HG03558 (cell line): ENCODE measurements around the gene RBFOX1.

Experiments
- ATAC-seq: cut with Tn5 transposase; IDR thresholded peaks from one replicate; pipeline ENCODE4 v1.9.1; 2021; ENCODE audit warnings: moderate number of reproducible peaks; ENCODE audit not compliant: unreplicated experiment; ENCODE audit errors: extremely low read depth

RBFOX1 gene

DNA sequence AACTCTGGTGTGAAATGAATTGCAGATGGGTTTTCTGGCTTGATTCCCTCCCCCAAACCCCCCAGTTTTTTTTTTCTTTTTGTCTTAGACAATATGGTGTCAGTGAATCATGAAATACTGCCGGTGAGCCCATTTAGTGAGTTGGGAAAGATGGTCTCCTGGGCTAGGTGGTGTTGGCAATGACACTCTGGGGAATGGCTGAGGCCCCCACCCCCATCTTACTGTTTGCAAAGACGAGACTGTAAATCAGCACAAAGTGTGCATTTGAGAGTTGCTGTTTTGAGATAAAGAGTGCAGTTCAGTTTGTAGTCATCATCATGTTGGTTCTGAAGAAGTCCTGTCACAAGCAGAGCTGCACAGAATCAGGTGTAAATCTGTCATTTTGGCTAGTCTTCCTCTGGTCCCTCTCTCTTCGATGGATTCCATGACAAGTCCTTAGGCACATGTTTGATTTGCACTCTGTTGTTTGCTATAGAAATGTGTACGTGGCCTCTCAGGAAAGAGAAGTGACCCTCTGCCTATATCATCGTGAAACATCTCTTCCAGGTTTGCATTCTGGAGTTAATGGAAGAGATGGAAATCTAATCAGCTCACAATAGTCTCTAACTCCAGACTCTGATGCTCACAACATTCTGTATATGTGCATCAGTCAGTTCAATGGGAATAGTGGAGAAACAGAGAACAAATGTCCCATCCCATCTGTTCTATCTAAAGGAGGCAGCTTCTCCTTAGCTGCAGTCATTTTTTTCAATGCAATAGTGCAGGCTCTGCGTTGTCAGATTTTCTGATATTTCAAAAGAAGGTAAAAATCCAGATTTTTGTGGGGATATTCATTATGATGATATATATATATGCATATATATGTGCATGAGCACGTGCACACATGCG is 34.6 kb downstream of the RBFOX1 start:
- ATAC-seq = no peak

DNA sequence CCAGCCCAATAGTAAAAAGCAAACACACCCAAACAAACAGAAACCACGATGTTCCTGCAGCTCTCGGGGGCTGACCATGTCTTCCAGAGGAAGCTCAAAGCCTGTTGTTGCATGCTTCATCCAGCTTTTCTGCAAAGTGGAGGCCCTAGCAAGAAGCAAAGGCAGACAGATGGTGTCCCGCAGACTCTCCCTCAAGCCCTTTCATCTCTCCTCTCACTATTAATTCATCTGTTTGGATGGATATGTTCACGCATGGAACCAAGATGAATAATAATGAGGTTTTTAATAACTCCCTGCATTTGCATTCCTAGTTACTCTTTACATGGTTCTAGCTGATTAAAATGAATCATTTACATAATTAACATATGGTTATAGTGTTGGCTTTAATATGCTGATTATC is 36.6 kb downstream of the RBFOX1 start:
- ATAC-seq = no peak

DNA sequence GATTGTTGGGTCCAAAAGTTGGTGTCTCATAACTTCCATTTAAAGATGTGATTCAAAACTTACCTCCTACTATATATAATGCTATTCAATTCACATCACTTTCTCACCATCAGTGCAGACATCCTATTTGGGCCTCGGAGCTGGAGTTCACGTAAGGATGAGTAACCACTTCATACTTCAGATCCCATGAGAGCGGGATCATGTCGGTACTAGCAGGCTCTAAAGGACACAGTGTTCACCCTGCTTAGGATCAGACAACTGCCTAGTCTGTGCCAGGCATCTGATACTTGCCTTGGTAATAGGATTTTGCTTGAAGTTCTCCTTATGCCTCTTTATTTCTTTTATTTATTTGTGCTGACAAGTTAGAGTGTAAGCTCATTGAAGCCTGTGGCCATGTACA is 39.5 kb downstream of the RBFOX1 start:
- no peak for ATAC-seq

DNA sequence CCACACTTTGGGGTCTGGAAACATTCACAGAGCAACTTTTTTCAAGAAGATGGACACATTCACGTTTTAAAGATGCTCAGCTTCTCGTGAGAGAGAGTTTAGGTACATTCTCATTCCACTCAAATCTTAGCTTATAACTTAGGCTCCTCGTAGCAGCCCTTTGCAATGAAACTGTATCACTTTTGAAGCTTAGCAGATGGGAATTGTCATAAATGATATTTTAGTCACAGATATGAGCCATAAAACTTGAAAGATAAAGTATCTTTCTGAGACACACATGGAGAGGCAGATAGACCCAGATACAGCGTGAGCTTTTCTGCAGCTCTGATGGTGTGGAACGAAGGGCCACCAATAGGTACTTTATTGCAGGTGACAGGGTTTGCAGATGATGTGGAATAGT is 41.1 kb downstream of the RBFOX1 start:
- ATAC-seq = no peak

DNA sequence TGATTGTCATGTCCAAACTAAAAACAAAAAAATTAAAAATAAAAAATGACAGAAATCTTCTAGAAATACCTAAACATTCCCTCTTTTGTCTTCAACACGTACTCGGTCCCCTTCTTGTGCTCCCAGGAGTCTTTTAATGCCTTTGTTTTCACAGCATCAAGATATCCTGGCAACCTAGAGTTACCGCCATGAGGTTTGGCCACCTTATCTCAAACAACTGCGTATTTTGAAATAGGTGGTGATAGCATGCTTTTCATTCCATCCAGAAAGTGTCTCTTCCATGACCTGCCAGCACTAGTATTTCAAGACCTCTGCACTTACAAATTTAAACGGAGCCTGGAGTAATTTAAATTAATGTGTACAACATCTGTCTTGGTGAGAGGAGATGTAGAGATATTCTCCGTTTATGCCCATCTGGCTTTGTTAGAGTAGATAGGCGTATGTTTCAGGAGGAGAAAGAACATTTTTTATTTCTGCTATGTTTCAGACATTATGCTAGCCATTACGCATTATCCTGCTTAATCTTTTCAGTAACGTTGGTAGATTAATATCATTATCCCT is 42.0 kb downstream of the RBFOX1 start:
- no peak for ATAC-seq

DNA sequence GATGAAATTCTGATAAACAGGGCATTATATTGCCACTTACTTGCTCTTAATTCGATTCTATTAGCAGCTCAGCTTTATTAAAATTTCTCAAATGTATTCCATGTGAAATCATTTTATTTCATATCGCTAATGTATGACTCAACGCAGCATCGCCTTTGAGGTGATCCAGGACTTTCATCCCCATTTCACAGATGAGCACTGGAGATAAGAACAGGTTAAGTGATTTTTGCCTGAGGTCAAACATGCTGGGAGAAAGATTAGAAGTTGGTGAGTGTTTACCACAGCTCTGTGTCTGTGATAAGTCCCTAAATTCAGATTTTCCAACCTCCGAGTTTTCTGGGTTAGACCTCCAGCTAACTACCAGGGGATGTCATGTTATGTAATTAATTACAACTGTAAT is 43.6 kb downstream of the RBFOX1 start:
- no peak for ATAC-seq

DNA sequence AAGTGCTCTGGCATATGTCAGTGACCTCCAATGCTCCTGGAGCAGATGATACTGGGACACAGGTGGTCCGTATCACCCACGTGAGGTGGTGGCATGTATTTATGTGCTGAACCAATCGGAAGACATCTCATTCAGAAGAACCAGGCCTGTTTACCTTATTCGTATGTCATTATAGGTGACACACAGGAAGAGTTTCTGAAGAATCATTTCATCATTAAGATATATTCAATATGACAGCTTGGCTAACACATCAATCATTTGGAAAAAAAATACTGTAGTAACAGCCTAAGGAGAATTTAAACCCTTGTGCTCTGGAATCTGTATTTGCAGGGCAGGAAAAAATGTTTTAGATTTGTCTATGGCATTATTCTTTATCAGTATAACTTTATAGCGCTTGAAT is 44.6 kb downstream of the RBFOX1 start:
- ATAC-seq = no peak

DNA sequence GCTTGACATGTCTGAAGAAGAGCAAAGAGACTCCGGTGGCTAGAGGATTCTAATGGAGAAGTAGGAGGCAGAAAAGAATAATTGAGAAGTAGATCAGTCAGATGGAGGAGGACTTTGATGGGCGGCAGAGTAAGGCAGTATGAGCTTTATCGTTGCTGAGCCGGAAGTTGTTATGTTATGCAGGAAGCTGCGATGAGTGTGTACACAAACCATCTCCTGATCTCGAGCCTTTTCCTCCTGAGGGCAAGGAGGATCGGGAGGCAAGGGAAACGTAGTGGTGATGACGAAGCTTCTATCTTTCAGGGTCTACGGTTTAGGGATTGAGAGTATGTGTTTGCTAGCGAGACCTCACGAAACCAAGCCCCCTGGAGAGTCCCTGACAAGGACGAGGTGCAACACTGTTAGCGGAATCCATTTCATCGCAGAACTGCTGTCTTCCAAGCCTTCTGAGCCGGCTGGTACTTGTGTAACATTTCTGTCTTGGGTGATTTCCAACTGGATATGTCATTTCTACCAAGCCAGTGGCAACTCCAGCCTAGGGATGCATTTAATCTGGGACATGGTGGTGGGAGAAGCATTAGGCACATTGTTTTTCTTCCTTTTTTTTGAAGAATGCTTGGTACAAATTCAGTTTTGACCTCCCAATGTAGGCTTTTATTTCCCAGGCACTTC is 45.5 kb downstream of the RBFOX1 start:
- no peak for ATAC-seq

DNA sequence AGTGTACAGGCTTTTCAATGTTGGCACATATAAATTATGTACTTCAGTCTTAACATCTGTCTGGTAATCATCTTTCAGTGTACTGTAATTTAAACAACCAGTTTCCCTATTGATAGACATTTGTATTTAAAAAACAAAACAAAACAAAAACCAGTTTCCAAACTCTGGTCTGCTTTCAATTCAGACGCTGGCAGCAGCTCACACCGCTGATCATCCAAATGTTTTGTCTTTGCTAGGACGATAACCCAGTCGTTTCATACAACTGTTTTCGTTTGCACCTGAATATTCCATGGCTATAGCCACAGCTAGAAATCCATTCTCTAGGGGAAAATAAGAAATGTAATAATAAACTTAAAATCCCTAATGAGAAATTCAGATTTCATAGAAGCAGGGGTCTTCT is 47.8 kb downstream of the RBFOX1 start:
- ATAC-seq = no peak

DNA sequence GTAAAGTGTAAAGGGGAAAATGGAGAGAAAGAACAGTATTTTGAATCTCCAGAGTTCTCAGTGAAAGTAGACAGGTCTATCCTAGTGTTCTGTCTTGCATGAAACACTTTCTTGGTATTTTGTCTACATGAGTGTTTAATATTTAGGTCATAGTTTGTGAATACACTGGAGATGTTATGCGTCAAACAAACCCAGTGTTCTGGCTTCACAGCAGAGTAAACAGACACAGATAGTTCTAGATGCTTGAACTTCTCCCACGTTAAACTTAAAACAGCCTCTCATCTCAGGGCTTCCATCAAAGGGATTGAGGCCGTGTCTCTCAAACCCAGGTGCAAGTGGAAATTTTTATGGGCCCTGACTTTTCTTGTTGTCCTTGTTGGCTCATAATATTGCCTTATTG is 48.3 kb downstream of the RBFOX1 start:
- ATAC-seq = no peak

DNA sequence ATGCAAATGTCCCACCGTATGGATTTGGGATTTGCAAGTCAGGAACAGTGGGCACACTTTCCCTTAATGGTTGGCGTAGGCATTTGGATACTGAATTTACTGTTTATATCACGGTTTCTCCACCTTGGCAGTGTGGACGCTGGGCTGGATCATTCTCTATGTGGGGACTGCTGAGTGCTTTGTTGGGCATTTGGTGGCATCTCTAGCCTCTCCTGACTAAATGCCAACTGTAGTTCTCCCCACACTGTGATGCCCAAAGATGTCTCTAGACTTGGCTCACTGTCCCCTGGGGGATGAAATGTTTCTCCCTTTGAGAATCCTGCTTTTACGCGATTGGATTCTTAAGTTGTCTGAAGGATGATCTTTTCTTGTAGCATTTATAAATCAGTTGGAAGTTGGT is 49.0 kb downstream of the RBFOX1 start:
- ATAC-seq = no peak

DNA sequence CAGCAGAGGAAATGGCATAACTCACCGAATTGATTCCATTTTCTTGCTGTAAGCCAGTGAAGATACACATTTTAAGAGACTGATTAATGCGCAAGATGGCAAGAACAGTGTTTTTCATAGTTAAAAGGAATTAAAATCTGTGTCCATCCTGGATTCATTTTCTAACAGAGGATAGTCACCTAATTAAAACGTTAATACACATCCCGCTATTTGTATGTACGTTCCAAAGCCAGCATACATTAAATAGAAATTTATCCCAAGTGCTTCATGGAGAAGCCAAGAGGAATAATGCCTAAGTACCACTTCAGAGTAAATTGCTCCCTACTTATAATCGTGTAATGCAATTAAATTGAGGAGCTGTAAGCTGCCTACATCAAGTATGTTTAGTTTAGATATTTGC is 49.9 kb downstream of the RBFOX1 start:
- no peak for ATAC-seq

DNA sequence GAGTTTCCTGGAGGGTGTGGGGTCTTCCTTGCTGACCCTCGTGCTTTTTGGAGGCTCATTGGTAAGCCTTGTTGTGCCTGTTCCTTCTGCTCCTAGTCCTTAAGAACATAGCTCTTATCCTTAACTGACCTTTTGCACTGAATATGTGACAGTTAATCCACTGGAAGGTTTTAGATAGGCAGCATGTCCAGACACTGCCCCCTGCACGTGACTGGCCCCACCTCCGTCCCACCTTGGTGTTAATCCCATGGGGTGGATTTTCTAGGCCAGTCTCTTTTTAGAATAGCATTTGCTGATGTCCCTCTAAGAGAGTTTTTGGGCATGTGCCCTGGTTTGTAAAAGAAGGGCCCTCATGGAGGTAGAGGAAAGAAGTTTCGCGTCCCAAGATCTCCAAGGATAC is 58.3 kb downstream of the RBFOX1 start:
- no peak for ATAC-seq

DNA sequence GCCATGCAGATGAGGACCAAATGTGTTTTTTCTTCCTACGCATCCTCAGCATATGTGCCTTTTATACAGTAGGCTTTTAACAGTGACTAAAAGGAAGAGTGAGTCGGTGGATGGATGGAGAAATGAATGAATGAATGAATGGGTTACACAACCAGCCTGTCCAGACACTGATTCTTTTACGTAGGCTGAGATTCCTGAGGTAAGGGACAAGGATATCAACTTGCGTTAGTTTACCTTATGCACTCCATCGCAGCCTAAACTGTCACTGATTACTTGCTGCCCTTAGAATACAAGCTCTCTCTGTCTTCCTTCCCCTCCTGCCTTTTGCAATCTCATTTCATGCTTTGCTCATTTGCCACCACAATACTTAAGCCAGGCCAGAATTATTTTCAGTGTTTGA is 59.0 kb downstream of the RBFOX1 start:
- no peak for ATAC-seq

DNA sequence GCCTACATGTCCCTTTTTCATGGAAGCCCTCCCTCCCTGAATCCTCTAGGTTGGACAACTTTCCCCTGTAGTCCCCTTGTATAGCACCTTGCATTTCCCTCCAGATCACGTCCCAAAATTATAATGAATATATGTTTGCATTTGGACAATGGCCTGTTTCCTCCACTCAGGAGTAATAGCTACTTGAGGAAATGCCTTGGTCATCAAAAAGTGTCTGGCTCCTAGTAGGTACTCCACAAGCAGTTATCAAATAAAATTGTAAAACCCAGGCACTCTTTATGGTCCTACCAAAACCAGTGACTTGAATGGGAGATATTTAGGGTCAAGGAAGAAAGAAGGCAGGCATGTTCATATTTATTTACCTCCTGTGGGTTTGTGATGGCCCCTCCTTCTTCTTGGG is 59.6 kb downstream of the RBFOX1 start:
- no peak for ATAC-seq

DNA sequence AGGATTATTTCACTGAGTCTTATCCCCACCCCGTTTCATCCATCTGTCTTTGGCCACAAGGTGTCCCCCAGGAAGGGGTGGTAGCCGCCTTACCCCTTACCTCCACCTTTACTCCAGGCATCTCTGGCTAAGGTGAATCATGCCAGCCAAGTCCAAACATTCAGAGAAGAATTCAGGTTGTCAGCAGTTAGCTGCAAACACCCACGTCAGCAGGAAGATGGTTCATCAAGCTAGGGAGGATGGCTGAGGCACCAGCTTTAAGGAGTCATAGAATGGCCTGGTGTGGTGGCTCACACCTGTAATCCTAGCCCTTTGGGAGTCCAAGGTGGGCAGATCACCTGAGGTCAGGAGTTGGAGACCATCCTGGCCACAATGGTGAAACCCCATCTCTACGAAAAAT is 61.0 kb downstream of the RBFOX1 start:
- no peak for ATAC-seq

DNA sequence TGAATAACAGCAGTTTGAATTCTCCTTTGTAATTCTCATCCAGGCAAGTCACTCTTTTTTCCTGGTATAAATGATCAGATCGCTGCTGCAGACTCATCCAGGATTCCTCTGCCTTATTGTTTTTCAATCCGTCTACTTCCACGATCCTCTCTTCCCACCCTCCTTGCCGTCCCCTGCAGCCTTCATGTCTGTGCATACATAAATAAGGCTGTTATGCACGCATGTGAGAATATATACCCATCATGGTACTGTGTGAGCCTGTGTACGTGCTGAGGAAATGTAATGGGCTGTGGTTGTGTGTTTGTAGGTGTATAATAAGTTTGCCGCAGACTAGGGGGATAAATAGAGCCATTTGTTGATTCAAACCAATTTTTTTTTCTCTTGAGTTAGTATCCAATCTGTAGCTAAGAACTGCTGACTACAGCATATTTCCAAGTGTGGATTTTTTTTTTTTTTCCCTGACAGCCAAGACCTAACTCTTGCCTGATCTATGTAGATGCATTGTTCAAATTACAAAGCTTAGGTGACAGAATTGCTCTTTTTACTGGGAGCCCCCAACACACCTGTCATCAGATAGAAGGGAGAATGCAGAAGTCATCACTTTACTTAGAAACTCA is 62.2 kb downstream of the RBFOX1 start:
- ATAC-seq = no peak

DNA sequence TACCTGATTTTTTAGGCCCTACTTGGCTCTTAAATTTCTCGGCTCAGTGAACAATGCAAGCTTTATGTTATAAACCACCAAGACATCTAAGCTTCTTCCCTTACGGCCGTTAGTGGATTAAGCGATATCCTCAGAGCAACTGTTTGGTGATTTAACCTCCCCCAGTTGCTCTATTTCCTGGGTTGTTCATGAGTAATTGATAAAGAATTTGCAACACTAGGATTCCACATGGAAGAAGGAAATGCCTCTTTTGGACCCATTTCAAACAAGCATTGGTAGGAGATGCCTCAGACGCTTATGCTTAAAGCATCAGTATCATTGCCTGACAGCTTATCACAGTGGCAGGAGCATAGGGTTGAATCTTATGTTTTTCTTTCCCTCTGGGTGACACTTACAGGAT is 65.3 kb downstream of the RBFOX1 start:
- no peak for ATAC-seq

DNA sequence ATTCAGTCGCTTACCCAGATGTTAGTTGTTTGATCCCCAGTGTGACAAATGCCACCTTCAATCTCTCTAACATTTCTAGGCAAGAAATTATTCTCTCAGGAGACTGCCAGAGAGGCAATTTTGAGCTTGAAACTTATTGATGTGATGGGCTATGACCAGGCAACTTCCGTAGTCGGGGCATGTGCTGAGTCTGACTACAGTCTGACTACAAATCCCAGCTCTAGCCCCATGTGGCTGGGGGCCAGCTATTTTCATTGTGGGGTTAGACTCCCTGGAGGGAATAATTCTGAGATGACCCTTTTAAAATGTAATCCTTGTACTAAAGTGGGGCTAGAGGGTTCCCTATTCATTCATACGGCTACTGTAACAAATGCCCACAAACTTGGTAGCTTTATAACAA is 65.9 kb downstream of the RBFOX1 start:
- ATAC-seq = no peak

DNA sequence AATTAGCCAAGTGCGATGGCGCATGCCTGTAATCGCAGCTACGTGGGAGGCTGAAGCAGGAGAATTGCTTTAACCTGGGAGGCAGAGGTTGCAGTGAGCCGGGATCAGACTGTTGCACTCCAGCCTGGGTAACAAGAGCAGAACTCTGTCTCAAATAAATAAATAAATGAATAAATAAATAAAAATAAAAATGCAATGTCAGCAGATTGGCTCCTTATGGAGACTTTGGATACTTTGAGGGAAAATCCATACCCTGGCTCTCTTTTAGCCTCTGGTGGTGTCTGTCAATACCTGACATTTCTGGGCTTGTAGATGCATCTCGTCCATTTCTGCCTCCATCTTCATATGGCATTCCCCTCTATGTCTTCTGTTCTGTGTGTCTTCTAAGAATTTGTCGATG is 66.7 kb downstream of the RBFOX1 start:
- ATAC-seq = no peak
